ENCODE data around the gene NCAPH2.

DNA sequence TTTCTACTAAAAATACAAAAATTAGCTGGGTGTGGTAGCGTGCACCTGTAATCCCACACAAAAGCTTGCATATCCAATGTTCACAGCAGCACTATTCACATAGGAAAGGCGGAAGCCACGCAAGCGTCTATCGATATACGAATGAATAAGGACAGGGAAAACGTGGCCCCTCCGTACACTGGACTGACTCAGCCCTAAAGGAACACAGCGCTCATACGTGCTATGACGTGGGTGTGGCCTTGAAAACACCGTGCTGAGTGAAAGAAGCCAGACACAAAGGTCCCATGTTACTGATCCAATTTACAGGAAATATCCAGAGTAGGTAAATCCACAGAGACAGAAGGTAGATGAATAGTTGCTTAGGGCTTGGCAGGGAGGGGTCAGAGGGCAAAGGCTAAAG, 7.6 kb upstream of the NCAPH2 start:
- TF ChIP-seq POLR2A (IDR thresholded peaks at IDR 0.05; ENCODE audit: low read length) (no peak), GATA1 (IDR thresholded peaks at IDR 0.05; ENCODE audit: low read depth, low read length) (no peak)

All from erythroblast (primary cell).